ENCODE results near the gene ZBTB48.
A peak's percentile ranks its signal among the peaks of the same experiment; 100 is the strongest.

ZBTB48 gene

GRCh38 chr1:6588893-6589520 is 9.2 kb downstream of the ZBTB48 start:
- no peak for TF ChIP-seq POLR2A (IDR thresholded peaks at IDR 0.05; ENCODE audit: extremely low read depth, insufficient read length)
- TF ChIP-seq MAX (IDR thresholded peaks at IDR 0.05; ENCODE audit: low read depth, low read length) = no peak
- TF ChIP-seq MYC (IDR thresholded peaks at IDR 0.05; ENCODE audit: low read depth, low read length) = no peak
- no peak for TF ChIP-seq CTCF (IDR thresholded peaks at IDR 0.05; ENCODE audit: low read depth, low read length)
- no peak overlapping the region for H3K4me3 ChIP-seq (ENCODE audit: low read depth, low read length)
- peak; percentile 39 for DNase-seq (ENCODE audit: low read depth)

- TF ChIP-seq MAX (IDR thresholded peaks at IDR 0.05; ENCODE audit: low read depth, low read length) = no peak
- no peak for TF ChIP-seq MYC (IDR thresholded peaks at IDR 0.05; ENCODE audit: low read depth, low read length)
- no peak for TF ChIP-seq POLR2A (IDR thresholded peaks at IDR 0.05; ENCODE audit: extremely low read depth, insufficient read length)
- no peak for TF ChIP-seq CTCF (IDR thresholded peaks at IDR 0.05; ENCODE audit: low read depth, low read length)
- no peak for DNase-seq (ENCODE audit: low read depth)
- no peak overlapping the region for H3K4me3 ChIP-seq (ENCODE audit: low read depth, low read length)
Observed at GRCh38 chr1:6590046-6590445, 10.3 kb downstream of the ZBTB48 start.

GRCh38 chr1:6591222-6591621 is 11.4 kb downstream of the ZBTB48 start:
- TF ChIP-seq MYC (IDR thresholded peaks at IDR 0.05; ENCODE audit: low read depth, low read length) (no peak), CTCF (IDR thresholded peaks at IDR 0.05; ENCODE audit: low read depth, low read length) (no peak), POLR2A (IDR thresholded peaks at IDR 0.05; ENCODE audit: extremely low read depth, insufficient read length) (no peak), MAX (IDR thresholded peaks at IDR 0.05; ENCODE audit: low read depth, low read length) (no peak)
- DNase-seq (ENCODE audit: low read depth) = no peak
- H3K4me3 ChIP-seq (ENCODE audit: low read depth, low read length) = no peak overlapping the region

- TF ChIP-seq CTCF (IDR thresholded peaks at IDR 0.05; ENCODE audit: low read depth, low read length) (no peak), MYC (IDR thresholded peaks at IDR 0.05; ENCODE audit: low read depth, low read length) (no peak), POLR2A (IDR thresholded peaks at IDR 0.05; ENCODE audit: extremely low read depth, insufficient read length) (no peak)
- no peak overlapping the region for H3K4me3 ChIP-seq (ENCODE audit: low read depth, low read length)
- DNase-seq (ENCODE audit: low read depth) = no peak
Observed at GRCh38 chr1:6591644-6592043, 11.8 kb downstream of the ZBTB48 start.

- DNase-seq (ENCODE audit: low read depth) = no peak
- H3K4me3 ChIP-seq (ENCODE audit: low read depth, low read length) = no peak overlapping the region
- no peak for TF ChIP-seq MYC (IDR thresholded peaks at IDR 0.05; ENCODE audit: low read depth, low read length)
- TF ChIP-seq CTCF (IDR thresholded peaks at IDR 0.05; ENCODE audit: low read depth, low read length) = no peak
- no peak for TF ChIP-seq POLR2A (IDR thresholded peaks at IDR 0.05; ENCODE audit: extremely low read depth, insufficient read length)
- no peak for TF ChIP-seq MAX (IDR thresholded peaks at IDR 0.05; ENCODE audit: low read depth, low read length)
Observed at GRCh38 chr1:6592441-6592840, 12.6 kb downstream of the ZBTB48 start.

All from NB4 (cell line).